Right ventricle myocardium inferior (tissue), 1 donor: ENCODE results near the gene GNG3. TPM values are rescaled to one million over a fixed set of nuclear protein-coding genes. Genes with fewer than 3 reads are reported as not detected.
"Not testable (repeated sequence)": the region's sequence is repeated elsewhere in the genome, so short reads cannot be mapped to it uniquely, and the experiment has no call there.

ENCODE experiments used
- ATAC-seq: fragments of 200-7000 bp; cut with Tn5 transposase; one replicate; pipeline ENCODE4 v1.9.1; 2020; ENCODE audit warnings: mild to moderate bottlenecking, moderate library complexity
- DNase-seq: peaks from one replicate; pipeline ENCODE4 v3.0.0; 2021; ENCODE audit errors: missing footprints
- intact Hi-C: fragments of 100-400 bp; cut with DNase I; formaldehyde crosslinking; loops from one replicate; pipeline ENCODE4 v1.11.0; 2022
- total RNA-seq: library from RNA; stranded (reverse); fragmentation: NEBNext Ultra II Directional; extraction: Animal tissue kit (Norgen Biotek cat#: 25700); gene quantifications from one replicate; pipeline ENCODE4 v1.2.1, GENCODE V29; 2021
- donor health status: DM: no; HTN: yes; CAD: no; lungs with severe emphysema.

GNG3 gene
- total RNA-seq, 1 donor from 2014 or later, result not detected

GRCh38 chr11:62730076-62730475 is 22.6 kb downstream of the GNG3 start:
- intact Hi-C loops, ATAC-seq, DNase-seq: not testable (repeated sequence)

DNA sequence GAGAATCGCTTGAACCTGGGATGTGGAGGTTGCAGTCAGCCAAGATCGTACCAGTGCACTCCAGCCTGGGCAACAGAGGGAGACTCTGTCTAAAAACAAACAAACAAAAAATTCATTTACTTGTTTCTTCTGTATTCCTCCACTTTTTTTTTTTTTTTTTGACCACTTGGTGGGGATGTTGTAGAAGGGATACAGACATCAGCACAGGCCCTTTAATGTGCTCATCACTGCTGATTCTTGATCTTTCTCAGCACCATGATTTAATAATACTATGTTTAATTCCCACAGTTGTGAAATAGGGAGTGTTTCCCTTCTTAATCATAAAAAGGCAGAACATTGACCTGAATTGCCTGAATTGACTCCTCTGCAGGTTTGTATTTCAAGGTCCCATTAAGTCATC is 25.4 kb downstream of the GNG3 start:
- ATAC-seq (no peak), DNase-seq (no peak)
- intact Hi-C loops, result no loop called here

- ATAC-seq (no peak), DNase-seq (no peak)
- intact Hi-C loops, result no loop called here
Observed at GRCh38 chr11:62737196-62737595, 29.7 kb downstream of the GNG3 start.

GRCh38 chr11:62747475-62748160 is 40.1 kb downstream of the GNG3 start:
- intact Hi-C loops, result no loop called here
- DNase-seq (no peak), ATAC-seq (no peak)

GRCh38 chr11:62749931-62750330 is 42.5 kb downstream of the GNG3 start:
- ATAC-seq, DNase-seq, intact Hi-C loops: not testable (repeated sequence)

DNA sequence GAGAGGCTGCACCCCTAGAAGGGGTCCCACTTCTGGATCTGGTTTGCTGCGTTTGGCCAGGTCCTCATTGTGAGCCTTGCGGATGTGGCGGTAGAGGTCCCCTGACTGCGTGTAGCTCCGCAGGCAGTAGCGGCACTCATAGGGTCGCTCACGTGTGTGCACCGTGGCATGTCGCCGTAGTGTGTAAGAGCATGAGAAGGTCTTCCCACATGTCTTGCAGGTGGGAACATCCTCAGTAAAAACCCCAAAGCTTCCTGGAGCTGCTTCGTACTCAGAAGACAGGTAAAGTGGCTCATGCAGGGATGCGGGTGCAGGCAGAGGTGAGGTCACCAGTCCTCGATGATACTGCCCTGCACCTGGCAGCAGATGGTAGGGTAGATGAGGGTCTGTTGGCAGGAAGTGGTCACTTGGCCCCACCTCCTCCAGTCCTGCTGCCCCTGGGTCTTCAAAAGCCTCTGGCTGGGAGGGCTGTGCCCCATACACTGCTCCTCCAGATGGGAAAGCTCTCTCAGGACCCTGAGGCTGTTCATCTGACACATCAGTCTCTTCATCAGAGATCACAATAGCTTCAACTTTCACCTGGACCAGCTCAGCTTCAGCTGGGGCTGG is 44.8 kb downstream of the GNG3 start:
- ATAC-seq, result no peak
- intact Hi-C loops, result no loop called here

GRCh38 chr11:62752994-62753735 is 45.7 kb downstream of the GNG3 start:
- DNase-seq, result no peak
- intact Hi-C loops, result loop anchor here (1.0 kb wide), 1 partner anchor 26 kb away; the partner anchor contains the start of gene HNRNPUL2
- ATAC-seq, result no peak

More for the DNA sequence above, 44.8 kb downstream of the GNG3 start:
- no peak for DNase-seq

- DNase-seq (peak; percentile 98), ATAC-seq (peak; percentile 98)
- intact Hi-C loops, result loop anchor here (1.0 kb wide), 1 partner anchor 27 kb away; the partner anchor contains the start of gene HNRNPUL2
Observed at GRCh38 chr11:62753736-62754603, 46.5 kb downstream of the GNG3 start, which contains the start of gene ZBTB3. Gene ZBTB3, minus strand, starts transcription at chr11:62754160. Its CDS starts 496 bp downstream, at chr11:62753664.

GRCh38 chr11:62755086-62755615 is 47.7 kb downstream of the GNG3 start:
- DNase-seq, result no peak
- ATAC-seq, result no peak
- intact Hi-C loops, result no loop called here

DNA sequence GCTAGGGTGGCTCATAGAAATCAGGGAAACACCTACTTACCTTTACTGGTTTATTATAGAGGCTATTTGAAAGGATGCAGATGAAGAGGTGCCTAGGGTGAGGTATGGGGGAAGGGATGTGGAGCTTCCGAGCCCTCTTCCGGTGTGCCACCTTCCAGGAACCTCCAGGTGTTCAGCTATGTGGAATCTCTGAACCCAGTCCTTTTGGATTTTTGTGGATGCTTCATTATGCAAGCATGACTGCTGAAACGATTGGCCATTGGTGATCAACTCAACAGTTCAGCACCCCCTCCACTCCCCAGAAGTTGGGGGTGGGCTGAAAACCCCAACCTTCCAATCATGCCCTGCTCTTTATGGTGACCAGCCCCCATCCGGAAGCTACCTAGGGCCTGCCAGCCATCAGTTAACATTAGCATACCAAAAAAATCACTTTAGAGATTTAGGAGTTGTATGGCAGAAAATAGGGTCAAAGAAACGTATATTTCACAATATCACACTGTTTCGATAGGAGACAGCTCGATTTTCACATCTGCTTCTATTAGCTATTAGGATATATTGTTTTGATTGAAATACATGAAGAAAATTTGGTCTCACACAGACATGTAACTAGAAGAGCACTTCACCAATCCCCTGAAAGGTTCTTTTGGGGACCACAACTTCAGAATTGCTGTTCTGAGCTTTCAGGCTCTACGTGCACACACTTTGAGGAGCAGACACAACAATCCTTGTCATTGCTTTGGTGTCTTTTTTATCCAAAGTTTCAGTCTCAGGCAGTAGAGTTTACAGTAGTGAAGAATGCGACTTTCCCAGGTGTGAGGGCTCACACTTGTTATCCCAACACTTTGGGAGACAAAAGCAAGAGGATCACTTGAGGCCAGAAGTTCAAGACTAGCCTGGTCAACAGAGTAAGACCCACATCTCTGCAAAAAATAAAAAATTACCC is 50.6 kb downstream of the GNG3 start:
- DNase-seq (no peak), ATAC-seq (no peak)
- intact Hi-C loops, result no loop called here

Other genes with a start within 250 kb of the GNG3 start
- gene AHNAK, start 160.9 kb upstream of the GNG3 start, total RNA-seq, result 332 TPM
- 907 TPM for gene EEF1G, start 133.8 kb upstream of the GNG3 start, total RNA-seq
- 13.7 TPM for gene TUT1, start 116.2 kb upstream of the GNG3 start, total RNA-seq
- 34.1 TPM for gene MTA2, start 105.8 kb upstream of the GNG3 start, total RNA-seq
- gene EML3, start 94.9 kb upstream of the GNG3 start, total RNA-seq, result 16.4 TPM
- gene ROM1, start 94.4 kb upstream of the GNG3 start, total RNA-seq, result 2.4 TPM
- gene B3GAT3, start 85.7 kb upstream of the GNG3 start, total RNA-seq, result 12.8 TPM
- gene GANAB, start 61.1 kb upstream of the GNG3 start, total RNA-seq, result 105 TPM
- 9.6 TPM for gene INTS5, start 54.4 kb upstream of the GNG3 start, total RNA-seq
- gene C11orf98, start 42.5 kb upstream of the GNG3 start, total RNA-seq, result 33.0 TPM
- 4.9 TPM for gene CSKMT, start 42.4 kb upstream of the GNG3 start, total RNA-seq
- 8.1 TPM for gene UQCC3, start 36.0 kb upstream of the GNG3 start, total RNA-seq
- 1.8 TPM for gene LBHD1, start 35.4 kb upstream of the GNG3 start, total RNA-seq
- 88.9 TPM for gene UBXN1, start 28.6 kb upstream of the GNG3 start, total RNA-seq
- gene LRRN4CL, start 18.1 kb upstream of the GNG3 start, total RNA-seq, result 4.5 TPM
- 23.0 TPM for gene BSCL2, start 252 bp upstream of the GNG3 start, total RNA-seq
- 33.8 TPM for gene HNRNPUL2, start 19.8 kb downstream of the GNG3 start, total RNA-seq
- gene TTC9C, start 20.8 kb downstream of the GNG3 start, total RNA-seq, result 14.1 TPM
- gene ZBTB3, start 46.5 kb downstream of the GNG3 start, total RNA-seq, result 11.5 TPM
- gene POLR2G, start 53.9 kb downstream of the GNG3 start, total RNA-seq, result 38.2 TPM
- 8.2 TPM for gene TAF6L, start 63.7 kb downstream of the GNG3 start, total RNA-seq
- gene TMEM179B, start 79.7 kb downstream of the GNG3 start, total RNA-seq, result 21.6 TPM
- gene TMEM223, start 84.3 kb downstream of the GNG3 start, total RNA-seq, result 18.0 TPM
- 42.7 TPM for gene NXF1, start 97.8 kb downstream of the GNG3 start, total RNA-seq
- gene STX5, start 124.4 kb downstream of the GNG3 start, total RNA-seq, result 18.5 TPM
- gene TEX54, start 125.2 kb downstream of the GNG3 start, total RNA-seq, result not detected
- 25.4 TPM for gene WDR74, start 131.9 kb downstream of the GNG3 start, total RNA-seq
- gene SLC3A2, start 173.2 kb downstream of the GNG3 start, total RNA-seq, result 39.7 TPM
- not detected for gene CHRM1, start 213.7 kb downstream of the GNG3 start, total RNA-seq